Myocyte (in vitro differentiated cells): ENCODE results near the gene GYS1. TPM values are rescaled to one million over a fixed set of nuclear protein-coding genes. Genes with fewer than 3 reads are reported as not detected.
A peak's percentile ranks its signal among the peaks of the same experiment; 100 is the strongest.

Experiments
- DNase-seq: peaks from one replicate; pipeline ENCODE4 v3.0.0-alpha.2; 2012; ENCODE audit warnings: low read depth
- total RNA-seq: library from RNA; depleted of rRNA; stranded (reverse); fragments of >200 nt; gene quantifications from 2 replicates; pipeline ENCODE4 v1.2.3, GENCODE V29; 2014

Gene GYS1
- total RNA-seq, 1 donor from 2014 or later = 358 TPM

DNA sequence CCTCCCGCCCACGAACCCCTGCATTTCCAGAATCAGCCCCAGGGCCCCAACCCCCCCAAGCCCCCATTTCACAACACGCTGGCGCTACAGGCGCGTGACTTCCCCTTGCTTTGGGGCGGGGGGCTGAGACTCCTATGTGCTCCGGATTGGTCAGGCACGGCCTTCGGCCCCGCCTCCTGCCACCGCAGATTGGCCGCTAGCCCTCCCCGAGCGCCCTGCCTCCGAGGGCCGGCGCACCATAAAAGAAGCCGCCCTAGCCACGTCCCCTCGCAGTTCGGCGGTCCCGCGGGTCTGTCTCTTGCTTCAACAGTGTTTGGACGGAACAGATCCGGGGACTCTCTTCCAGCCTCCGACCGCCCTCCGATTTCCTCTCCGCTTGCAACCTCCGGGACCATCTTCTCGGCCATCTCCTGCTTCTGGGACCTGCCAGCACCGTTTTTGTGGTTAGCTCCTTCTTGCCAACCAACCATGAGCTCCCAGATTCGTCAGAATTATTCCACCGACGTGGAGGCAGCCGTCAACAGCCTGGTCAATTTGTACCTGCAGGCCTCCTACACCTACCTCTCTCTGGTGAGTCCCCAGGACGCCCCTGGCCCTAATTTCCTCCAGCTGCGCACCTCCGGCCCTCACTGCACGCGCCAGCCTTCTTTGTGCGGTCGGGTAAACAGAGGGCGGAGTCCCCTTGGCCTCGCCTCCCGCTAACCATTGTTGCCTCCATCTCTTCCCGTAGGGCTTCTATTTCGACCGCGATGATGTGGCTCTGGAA is 27.9 kb downstream of the GYS1 start, which contains the start of gene FTL:
TSS of gene FTL (plus strand) at position 270 of the 766 bp plus-strand sequence. CDS start at position 469, 199 bp downstream.
- DNase-seq = peak; percentile 96

DNA sequence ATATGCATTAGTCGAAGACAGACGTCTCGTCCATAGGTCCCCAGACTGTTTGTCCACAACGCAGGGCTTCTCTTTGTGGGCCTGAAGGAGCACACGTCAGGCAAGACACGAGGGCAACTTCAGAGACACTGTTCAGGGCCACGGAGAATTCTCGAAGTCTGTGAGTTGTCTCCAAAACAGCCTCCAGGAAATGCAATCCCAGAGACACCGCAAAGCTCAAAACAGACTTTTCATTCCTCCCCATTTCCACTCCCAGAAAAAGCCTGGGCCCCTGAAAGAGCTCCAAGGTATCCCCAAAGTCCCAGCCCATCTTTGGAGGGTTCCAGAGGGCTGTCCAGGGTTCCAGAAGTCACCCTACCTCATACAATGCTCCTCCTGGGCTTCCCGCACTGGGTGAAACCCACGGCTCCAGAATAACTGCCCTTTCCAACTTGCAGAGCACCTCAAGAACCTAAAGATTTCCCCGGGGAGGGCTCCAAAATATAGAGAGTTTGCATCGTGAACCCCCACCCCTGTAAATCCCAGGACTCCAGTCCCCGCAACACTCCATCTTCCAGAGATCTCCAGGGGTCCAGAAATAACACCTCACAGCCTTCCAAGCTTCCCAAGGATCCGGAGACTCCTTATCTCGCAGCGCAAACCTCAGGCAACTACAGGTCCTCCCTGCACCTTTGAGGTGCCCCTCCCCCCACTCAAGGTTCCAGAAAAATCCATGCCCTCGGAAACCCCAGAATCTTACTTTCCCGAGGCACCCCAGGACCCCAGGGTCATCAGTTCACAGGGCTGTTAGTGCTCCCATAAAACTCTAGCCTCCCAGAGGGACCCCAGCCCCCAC is 28.7 kb downstream of the GYS1 start:
- no peak for DNase-seq

DNA sequence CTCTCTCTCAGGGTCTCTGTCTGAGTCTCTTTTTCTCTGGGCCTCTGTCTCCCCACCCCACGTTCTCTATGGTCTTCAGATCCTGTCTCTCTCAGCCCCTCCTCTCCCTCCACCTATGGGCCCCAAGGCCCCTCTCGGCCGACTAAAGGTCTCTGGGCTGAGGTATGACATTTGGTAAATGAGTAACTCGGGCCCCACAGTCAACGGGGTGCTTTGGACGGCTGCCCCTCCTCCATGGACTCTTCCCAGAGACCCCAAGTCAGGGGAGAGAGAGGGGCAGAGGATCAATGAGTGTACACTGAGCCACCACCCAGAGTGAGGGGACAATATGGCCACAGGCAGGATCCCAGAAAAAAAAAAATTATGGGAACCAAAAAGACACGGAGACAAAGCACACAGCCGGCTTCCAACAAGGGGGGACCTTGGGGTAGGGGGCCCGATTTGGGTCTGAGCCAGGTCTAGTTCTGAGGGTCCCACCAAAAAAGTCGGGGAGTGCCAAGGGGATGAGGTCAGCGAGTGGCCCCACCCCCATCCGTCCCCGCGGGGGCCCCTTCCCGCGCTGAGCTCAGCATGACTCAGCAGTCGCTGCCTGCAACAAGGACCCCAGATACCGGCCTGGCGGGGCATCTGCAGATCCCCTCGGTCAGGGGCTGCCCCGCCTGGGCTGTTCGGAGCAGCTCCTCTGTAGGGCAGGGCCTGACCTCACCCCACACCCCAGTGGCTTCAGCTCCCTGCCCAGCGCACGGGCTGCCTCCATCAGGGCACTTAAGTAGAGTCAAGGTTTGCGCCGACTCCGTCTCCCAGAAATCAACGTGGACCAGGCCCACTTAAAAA is 29.5 kb downstream of the GYS1 start:
- peak; percentile 70 for DNase-seq

DNA sequence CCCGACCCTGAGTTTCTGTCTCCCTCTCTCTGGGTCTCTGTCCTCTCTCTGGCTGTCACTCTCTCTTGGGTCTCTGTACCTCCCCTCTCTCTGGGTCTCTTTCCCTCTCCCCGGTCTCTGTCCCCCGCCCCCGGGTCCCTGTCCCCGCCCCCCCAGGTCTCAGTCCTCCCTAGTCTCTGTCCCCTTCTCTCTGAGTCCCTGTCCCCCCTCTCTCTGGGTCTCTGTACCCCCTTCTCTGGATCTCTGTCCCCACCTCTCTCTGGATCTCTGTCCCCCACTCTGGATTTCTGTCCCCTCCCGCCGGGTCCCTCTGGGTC is 30.3 kb downstream of the GYS1 start:
- DNase-seq = no peak

DNA sequence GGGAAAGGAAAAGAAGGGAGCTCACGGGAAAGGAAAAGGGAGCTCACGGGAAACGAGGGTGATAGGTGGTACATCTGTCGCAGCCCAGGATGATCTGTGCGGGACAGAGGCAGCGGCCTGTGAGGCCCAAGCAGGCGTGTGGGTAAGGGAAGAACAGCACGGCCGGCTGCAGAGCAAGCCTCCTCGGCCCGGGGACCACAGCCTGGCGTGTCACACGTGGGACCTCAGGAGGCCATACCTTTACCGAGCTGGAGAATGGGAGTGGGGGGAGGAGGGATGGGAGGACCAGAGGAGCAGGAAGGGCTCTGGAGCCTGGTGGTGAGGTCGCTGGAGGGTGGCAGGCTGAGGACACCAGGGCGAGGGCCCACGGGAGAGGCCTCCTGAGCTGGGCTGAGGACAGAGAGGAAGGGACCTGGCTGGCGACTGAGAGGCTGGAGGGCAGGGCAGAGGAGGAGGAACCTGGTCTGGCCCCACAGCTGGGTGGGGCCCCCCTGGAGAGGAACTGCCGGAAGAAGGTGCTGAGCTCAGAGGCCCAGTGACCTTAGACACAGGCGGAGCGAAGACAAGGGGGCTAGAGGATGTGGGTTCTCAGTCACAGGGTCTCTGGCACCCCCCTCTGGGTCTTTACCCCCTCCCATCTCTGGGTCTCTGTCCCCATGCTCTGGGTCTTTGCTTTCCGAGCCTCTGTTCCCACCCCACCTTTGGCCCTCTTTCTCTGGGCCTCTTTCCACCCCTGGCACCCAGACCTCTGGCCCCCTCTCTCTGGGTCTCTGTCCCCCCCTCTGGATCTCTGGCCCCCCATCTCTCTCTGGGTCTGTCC is 30.9 kb downstream of the GYS1 start:
- no peak for DNase-seq

DNA sequence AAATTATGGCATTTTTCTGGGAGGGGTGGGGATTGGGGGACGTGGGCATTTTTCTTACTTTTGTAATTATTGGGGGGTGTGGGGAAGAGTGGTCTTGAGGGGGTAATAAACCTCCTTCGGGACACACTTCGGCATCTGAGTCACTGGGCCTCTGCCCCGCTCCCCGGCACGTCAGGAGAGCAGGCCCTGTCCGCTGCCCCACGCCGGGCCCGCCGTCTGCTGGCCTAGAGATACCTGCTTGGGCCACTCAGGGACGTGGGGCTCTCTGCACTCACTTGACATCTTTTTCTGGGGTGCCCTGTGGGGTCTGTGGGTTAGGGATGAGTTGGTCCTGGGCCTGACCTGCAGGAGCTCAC is 31.5 kb downstream of the GYS1 start:
- no peak for DNase-seq

DNA sequence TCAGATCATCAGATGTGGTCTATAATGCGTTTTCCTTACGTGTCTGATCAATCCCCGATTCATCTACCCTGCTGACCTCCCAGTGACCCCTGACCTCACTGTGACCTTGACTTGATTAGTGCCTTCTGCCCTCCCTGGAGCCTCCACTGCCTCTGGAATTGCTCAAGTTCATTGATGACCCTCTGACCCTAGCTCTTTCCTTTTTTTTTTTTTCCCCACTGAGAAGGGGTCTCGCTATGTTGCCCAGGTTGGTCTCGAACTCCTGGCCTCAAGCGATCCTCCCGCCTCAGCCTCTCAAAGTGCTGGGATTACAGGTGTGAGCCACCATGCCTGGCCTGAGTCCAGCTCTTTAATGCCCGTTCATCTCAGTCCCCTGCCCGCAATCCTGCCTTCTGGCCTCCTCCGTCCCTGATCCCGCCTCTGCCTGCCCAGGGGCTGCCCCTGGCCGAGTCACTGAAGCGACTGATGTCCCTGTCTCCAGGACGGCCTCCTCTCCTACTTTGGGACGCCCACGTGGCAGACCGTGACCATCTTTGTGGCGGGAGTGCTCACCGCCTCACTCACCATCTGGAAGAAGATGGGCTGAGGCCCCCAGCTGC is 32.0 kb downstream of the GYS1 start:
- no peak for DNase-seq

DNA sequence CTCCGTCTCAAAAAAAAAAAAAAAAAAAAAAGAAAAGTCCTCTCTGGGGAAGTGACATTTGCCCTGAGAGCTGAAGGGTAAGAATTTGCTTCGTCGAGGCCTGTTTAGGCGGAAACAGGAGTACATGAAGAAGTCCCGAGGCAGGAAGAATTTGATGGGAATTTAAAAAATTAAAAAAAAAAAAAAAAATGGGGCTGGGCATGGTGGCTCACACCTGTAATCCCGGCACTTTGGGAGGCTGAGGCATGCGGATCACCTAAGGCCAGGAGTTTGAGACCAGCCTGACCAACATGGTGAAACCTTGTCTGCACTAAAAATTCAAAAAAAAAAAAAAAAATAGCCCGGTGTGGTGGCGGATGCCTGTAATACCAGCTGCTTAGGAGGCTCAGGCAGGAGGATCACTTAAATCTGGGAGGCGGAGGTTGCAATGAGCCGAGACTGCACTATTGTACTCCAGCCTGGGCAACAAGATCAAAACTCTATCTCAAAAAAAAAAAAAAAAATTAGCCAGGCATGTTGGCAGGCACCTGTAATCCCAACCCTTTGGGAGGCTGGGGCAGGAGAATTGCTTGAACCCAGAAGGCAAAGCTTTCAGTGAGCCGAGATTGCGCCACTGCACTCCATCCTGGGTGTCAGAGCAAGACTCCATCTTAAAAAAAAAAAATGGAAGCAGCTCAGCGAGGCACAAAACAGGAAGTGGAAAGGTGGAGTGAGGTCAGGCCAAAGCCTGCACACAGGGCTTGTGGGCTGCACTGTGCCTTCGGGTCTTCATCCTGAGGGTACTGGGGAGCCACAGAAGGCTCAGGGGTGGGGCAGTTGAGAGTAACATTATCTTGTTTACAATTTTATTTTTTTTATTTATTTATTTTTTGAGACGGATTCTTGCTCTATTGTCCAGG is 33.5 kb downstream of the GYS1 start:
- no peak for DNase-seq

DNA sequence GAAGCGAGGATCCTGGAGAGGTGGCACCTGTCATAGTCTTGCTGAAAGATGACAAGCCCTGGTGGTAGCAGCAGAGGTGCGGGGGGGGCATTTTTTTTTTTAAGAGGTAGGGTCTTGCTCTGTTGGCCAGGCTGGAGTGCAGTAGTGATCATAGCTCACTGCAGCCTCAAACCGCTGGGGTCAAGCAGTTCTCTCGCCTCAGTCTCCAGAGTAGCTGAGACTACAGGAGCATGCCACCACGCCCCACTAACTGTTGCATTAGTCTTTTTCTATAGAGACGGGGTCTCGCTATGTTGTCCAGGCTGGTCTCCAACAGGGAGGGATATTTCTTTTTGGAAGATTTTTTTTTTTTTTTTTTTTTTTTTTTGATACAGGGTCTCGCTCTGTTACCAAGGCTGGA is 35.1 kb downstream of the GYS1 start:
- DNase-seq = no peak

DNA sequence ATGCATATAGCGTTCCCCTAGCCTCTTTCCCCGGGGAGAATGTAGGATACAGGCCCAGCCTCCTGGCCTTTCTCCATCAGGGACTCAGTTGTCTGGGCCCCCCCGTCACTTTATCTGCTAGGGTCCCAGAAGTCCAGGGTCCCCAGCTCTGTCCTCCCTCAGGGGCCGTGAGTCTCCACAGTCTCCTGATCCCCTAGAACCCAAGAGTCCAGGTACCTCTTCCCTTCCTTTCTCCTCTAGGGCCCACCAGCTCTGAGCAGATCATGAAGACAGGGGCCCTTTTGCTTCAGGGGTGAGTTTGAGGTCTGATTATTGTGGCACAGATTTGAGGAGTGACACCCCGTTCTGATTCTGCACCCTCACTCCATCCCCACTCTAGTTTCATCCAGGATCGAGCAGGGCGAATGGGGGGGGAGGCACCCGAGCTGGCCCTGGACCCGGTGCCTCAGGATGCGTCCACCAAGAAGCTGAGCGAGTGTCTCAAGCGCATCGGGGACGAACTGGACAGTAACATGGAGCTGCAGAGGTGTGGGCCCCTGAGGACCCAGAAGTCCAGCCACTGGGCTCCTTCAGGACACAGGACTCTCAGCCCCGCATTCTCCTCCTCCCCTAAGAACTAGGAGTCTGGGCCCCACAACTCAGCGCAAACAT is 37.7 kb downstream of the GYS1 start:
- no peak for DNase-seq

DNA sequence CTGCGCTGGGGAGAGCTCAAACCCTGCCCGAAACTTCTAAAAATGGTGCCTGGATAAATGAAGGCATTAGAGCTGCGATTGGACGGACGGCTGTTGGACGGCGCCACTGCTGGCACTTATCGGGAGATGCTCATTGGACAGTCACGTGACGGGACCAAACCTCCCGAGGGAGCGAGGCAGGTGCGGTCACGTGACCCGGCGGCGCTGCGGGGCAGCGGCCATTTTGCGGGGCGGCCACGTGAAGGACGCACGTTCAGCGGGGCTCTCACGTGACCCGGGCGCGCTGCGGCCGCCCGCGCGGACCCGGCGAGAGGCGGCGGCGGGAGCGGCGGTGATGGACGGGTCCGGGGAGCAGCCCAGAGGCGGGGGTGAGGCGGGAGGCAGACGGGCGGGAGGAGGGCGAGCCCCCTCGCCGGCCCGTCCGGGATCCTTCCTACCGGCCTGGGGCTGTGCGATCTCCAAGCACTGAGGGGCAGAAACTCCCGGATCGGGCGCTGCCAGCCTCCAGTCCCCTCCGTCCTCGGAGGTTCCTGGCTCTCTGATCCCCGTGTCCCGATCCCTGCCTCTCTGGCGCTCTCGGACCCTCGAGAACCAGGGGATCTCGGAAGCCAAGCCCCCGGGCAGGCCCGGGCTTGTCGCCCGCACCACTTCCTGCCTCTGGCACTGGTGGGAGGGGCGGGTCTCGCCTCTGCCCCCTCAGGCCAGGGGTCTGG is 38.4 kb downstream of the GYS1 start, which contains the start of gene BAX:
TSS of gene BAX (plus strand) at position 281 of the 713 bp plus-strand sequence. CDS start at position 335, 54 bp downstream.
- peak; percentile 98 for DNase-seq

DNA sequence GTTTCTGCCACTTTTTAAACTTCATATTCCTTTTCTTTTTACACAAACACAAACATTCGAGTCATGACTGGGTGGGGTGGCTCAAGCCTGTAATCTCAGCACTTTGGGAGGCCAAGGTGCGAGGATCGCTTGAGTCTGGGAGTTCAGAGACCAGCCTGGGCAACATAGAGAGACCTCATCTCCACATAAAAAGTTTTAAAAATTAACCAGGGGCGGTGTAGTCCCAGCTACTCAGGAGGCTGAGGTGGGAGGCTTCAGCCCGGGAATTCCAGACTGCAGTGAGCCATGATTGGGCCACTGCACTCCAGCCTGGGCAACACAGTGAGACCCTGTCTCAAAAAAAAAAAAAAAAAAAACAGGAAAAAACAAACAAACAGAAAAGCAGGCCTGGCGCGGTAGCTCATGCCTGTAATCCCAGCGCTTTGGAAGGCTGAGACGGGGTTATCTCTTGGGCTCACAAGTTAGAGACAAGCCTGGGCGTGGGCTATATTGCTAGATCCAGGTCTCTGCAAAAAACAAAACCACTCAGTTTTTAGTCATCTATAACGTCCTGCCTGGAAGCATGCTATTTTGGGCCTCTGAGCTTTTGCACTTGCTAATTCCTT is 39.0 kb downstream of the GYS1 start:
- no peak for DNase-seq

DNA sequence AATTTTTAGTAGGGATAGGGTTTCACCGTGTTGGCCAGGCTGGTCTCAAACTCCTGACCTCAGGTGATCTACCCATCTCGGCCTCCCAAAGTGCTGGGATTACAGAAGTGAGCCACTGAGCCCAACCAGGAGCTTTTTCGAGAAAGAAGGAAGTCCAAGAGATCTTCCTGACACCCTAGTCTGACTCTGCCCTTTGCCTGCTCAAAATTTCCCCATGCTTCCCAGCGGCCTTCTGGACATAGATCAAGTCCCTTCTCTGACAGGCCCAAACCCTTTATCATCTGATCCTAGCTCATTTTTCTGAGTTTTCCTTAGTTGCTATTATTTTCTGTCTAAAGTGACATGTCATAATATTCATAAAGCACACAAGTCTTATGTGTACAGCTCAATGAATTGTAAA is 40.0 kb downstream of the GYS1 start:
- DNase-seq = no peak

DNA sequence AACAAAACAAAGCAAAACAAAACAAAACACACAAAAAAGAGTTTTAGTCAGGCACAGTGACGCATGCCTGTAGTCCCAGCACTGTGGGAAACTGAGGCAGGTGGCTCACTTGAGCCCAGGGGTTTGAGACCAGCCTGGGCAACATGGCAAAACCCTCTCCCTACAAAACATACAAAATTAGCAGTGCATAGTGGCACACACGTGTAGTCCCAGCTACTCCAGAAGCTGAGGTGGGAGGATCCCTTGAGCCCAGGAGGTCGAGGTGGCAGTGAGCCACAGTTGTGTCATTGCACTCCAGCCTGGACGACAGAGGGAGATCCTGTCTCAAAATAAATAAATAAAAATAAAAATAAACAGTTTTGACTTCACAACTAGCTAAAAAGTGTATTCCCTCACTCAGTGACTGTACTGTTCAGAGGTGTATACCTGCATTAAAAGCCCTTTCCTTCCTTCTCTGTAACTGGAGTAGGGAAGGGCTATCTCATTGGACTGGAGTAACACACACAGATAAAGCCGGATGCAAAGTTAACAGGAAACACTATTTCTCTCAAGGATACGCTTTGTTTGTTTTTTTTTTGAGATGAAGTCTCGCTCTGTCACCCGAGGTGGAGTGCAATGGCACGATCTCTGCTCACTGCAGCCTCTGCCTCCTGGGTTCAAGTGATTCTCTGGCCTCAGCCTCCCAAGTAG is 42.1 kb downstream of the GYS1 start:
- DNase-seq = no peak

DNA sequence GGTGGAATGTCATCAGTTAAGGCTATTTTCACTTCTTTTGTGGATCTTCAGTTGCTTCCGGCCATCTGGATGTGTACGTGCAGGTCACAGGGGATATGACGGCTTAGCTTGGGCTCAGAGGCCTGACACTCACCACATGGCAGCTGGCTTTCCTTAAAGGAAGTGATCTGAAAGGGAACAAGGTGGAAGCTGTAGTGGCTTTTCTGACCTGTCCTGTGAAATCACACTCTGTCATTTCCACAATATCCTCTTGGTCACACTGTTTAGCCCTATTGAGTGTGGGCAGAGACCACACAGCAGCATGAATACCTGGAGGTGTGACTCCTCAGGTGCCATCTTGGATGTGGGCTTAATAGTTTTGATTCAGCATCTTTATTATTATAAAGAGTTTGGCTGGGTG is 43.0 kb downstream of the GYS1 start:
- DNase-seq = no peak

DNA sequence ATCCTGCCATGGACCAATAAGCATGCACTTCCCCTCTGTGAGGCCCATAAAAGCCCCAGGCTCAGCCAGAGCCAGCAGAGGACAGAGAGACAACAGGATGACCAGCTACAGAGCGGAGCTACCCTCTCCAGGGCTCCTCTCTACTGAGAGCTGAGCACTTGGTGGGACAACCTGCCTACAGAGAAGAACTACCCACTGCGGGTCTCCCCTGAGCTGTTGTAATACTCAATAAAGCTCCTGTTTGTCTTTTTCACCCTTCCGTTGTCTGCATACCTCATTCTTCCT is 45.9 kb downstream of the GYS1 start:
- no peak for DNase-seq
